Esophagus (tissue), 2 donors: ENCODE results near the gene SPTBN4. TPM values are rescaled to one million over a fixed set of nuclear protein-coding genes. Genes with fewer than 3 reads are reported as not detected.

Source experiments
- H3K27ac ChIP-seq, 2 donors: one replicate each; pipeline ENCODE4 v1.5.1; 2013; ENCODE audit warnings: low read depth in 2 of 2, mild to moderate bottlenecking in 2 of 2, inconsistent platforms in 1 of 2, low read length in 1 of 2, moderate library complexity in 1 of 2
- H3K27me3 ChIP-seq, 2 donors: one replicate each; pipeline ENCODE4 v1.6.1; 2013; ENCODE audit warnings: low read length in 2 of 2, control low read depth in 1 of 2, mild to moderate bottlenecking in 1 of 2; ENCODE audit not compliant: insufficient read depth in 2 of 2, control insufficient read depth in 1 of 2
- H3K36me3 ChIP-seq, 2 donors: one replicate each; pipeline ENCODE4 v1.6.1; 2013; ENCODE audit warnings: low read length in 1 of 2; ENCODE audit not compliant: control insufficient read depth in 2 of 2, insufficient read depth in 2 of 2
- H3K4me1 ChIP-seq, 2 donors: one replicate each; pipeline ENCODE4 v1.6.1; 2013; ENCODE audit warnings: low read length in 1 of 2; ENCODE audit not compliant: control insufficient read depth in 2 of 2, insufficient read depth in 2 of 2
- H3K4me3 ChIP-seq, 2 donors: one replicate each; pipeline ENCODE4 v1.5.1; 2013; ENCODE audit warnings: low read length in 2 of 2, mild to moderate bottlenecking in 2 of 2, low read depth in 1 of 2, moderate library complexity in 1 of 2
- H3K9me3 ChIP-seq, 2 donors: one replicate each; pipeline ENCODE4 v1.6.1; 2013; ENCODE audit warnings: mild to moderate bottlenecking in 2 of 2, low read depth in 1 of 2, low read length in 1 of 2, moderate library complexity in 1 of 2; ENCODE audit not compliant: control insufficient read depth in 2 of 2, insufficient read depth in 1 of 2
- WGBS, 2 donors: extraction: QIAGEN DNeasy Blood & Tissue Kit; methylation state at CpG; one replicate each; pipeline ENCODE4 v1.1.7; 2013; 5-methylcytosine and 5-hydroxymethylcytosine counted together
- polyA plus RNA-seq, 2 donors: library from polyadenylated mRNA; stranded (reverse); fragments of 200-250 nt; gene quantifications; one replicate each; pipeline ENCODE4 v1.2.3, GENCODE V29; 2013
- donor health status: healthy with polysubstance abuse.
- donor health status: Bipolar disorder and iron deficiency.

The SPTBN4 gene
- polyA plus RNA-seq, 2 donors: 0.68 to 1.2 TPM

DNA sequence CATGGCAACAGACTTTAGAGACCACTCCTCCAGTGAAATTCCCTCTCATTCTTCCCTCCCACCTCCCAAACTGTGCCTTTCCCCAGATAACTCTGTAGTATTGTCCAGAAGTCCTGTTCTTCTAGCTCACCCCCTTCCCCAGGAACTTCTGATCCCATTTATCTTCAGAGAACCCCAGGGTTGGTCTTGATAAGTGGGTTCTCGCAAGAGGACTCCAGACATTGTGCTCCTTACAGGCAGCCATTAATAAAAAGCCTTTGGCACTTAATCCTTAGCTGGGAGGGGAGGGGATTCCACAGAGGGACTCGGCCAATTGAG lies 136.2 kb downstream of the SPTBN4 start:
- no peaks in the 10 kb centered on the region for H3K27me3 ChIP-seq

GRCh38 chr19:40603389-40604170 lies 136.8 kb downstream of the SPTBN4 start:
- H3K27ac ChIP-seq: peak overlapping the region; percentile 96 to 99
- peaks cover 0 to 2% of the 10 kb centered on the region in 2 donors for H3K9me3 ChIP-seq
- H3K4me3 ChIP-seq: peak overlapping the region; percentile 30 to 40
- peaks cover 7 to 36% of the 10 kb centered on the region in 2 donors for H3K4me1 ChIP-seq
- WGBS, 2 donors: 1 to 3% methylated on average over 37 to 43 of the region's 43 CpGs
- H3K27me3 ChIP-seq: no peaks in the 10 kb centered on the region
- H3K36me3 ChIP-seq: no peaks in the 10 kb centered on the region

More for the DNA sequence above, 136.2 kb downstream of the SPTBN4 start:
- peak overlapping the region in 1 of 2 donors; percentile 40 for H3K4me3 ChIP-seq
- peaks cover 4 to 31% of the 10 kb centered on the region in 2 donors for H3K4me1 ChIP-seq
- peaks cover 0 to 2% of the 10 kb centered on the region in 2 donors for H3K9me3 ChIP-seq
- peak overlapping the region; percentile 96 to 99 for H3K27ac ChIP-seq
- no peaks in the 10 kb centered on the region for H3K36me3 ChIP-seq
- 19 to 43% methylated on average over 2 of the region's 2 CpGs for WGBS, 2 donors

GRCh38 chr19:40604171-40604646 lies 137.4 kb downstream of the SPTBN4 start:
- H3K4me1 ChIP-seq: peaks cover 7 to 36% of the 10 kb centered on the region in 2 donors
- H3K27me3 ChIP-seq: no peaks in the 10 kb centered on the region

DNA sequence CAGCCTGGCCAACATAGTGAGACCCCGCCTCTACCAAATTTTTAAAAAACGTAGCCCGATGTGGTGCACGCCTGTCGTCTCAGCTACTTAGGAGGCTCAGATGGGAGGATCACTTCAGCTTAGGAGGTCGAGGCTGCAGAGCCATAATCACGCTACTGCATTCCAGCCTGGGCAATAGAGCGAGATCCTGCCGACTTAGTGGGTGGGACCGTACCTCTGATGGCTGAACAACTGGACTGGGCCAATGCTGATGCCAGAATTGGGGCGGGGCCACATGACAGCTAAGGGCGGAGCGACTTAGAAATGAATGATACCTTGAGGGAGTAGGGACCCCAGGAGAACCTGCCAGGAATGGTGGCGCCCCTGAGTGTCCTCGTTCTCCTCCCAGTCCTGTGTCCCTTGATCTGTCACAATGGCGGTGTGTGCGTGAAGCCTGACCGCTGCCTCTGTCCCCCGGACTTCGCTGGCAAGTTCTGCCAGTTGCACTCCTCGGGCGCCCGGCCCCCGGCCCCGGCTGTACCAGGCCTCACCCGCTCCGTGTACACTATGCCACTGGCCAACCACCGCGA lies 137.9 kb downstream of the SPTBN4 start:
- Histone ChIP-seq H3K27me3 (no peaks in the 10 kb centered on the region), H3K4me1 (peaks cover 7 to 34% of the 10 kb centered on the region in 2 donors)

More at GRCh38 chr19:40604171-40604646, 137.4 kb downstream of the SPTBN4 start:
- H3K4me3 ChIP-seq: peak overlapping the region in 1 of 2 donors; percentile 30
- H3K27ac ChIP-seq: peak overlapping the region; percentile 96 to 99
- peaks cover 0 to 2% of the 10 kb centered on the region in 2 donors for H3K9me3 ChIP-seq
- 4 to 6% methylated on average over 18 of the region's 18 CpGs for WGBS, 2 donors
- no peaks in the 10 kb centered on the region for H3K36me3 ChIP-seq

DNA sequence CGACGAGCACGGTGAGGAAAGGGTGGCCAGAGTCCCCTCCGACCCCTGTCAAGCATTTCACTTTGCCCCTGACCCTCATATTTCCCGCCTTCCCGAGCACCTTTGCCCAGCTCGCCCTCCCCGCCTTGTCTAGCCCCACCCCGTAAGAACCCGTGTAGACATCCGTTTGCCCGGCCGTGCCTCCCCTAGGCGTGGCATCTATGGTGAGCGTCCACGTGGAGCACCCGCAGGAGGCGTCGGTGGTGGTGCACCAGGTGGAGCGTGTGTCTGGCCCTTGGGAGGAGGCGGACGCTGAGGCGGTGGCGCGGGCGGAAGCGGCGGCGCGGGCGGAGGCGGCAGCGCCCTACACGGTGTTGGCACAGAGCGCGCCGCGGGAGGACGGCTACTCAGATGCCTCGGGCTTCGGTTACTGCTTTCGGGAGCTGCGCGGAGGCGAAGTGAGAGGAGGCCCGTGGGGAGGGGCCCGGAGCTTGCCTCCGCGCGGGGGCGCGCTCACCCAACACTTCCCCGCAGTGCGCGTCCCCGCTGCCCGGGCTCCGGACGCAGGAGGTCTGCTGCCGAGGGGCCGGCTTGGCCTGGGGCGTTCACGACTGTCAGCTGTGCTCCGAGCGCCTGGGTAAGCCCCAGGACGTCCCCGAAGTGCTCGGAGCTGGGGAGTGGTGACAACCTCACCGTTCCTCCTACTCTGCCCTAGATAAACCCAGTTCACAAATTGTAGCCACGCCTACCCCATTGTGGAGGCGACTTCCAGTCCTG lies 138.6 kb downstream of the SPTBN4 start:
- Histone ChIP-seq H3K9me3 (peaks cover 0 to 2% of the 10 kb centered on the region in 2 donors), H3K36me3 (no peaks in the 10 kb centered on the region), H3K27ac (peak overlapping the region; percentile 96 to 99), H3K4me1 (peaks cover 7 to 34% of the 10 kb centered on the region in 2 donors), H3K4me3 (peak overlapping the region; percentile 36 to 45), H3K27me3 (no peaks in the 10 kb centered on the region)
- 2 to 3% methylated on average over 65 to 71 of the region's 71 CpGs for WGBS, 2 donors

More for the DNA sequence above, 137.9 kb downstream of the SPTBN4 start:
- 23 to 26% methylated on average over 29 of the region's 29 CpGs for WGBS, 2 donors
- Histone ChIP-seq H3K9me3 (peaks cover 0 to 2% of the 10 kb centered on the region in 2 donors), H3K4me3 (peak overlapping the region; percentile 36 to 45), H3K36me3 (no peaks in the 10 kb centered on the region), H3K27ac (peak overlapping the region; percentile 96 to 99)

DNA sequence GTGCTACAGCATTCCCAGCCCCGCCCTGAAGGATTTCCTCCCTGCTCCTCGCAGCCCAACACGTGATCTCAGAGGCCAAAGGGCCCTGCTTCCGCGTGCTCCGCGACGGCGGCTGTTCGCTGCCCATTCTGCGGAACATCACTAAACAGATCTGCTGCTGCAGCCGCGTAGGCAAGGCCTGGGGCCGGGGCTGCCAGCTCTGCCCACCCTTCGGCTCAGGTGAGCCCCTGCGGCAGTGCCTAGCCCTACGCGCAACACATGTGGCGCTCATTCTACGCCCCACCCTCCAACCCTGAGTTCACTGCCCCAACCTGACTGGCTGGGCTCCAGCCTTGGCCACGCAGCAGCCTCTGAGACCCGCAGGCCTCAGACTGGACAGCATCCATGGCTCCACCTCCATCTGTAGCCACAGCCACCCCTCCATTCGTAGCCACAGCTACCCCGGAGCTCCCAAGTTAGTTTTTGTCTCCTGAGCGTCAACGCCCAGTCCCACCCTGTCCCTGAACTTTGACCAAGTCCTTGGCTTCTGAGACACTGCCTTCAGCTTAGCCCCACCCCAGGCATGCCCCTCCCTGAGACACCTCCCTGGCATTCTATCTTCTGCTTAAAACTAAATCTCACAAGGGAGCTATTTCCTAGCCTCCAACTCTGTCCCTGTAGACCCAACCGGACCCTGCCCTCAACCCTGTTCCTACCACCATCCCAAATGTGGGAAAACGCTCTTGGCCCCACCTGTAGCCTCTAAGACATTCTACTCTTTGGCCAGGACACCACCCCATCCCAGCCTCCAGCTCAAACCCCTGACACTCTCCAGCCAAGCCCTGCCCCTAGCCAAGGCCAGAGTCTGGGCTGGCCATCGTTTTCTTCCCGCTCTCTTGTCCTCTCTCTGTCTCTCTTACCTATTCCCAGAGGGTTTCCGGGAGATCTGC lies 140.8 kb downstream of the SPTBN4 start:
- peaks cover 3 to 45% of the 10 kb centered on the region in 2 donors for H3K4me1 ChIP-seq
- H3K9me3 ChIP-seq: peaks cover 0 to 2% of the 10 kb centered on the region in 2 donors
- no peaks in the 10 kb centered on the region for H3K27me3 ChIP-seq
- peak overlapping the region; percentile 96 to 99 for H3K27ac ChIP-seq
- 45 to 55% methylated on average over 31 of the region's 31 CpGs for WGBS, 2 donors
- H3K4me3 ChIP-seq: no peak overlapping the region
- H3K36me3 ChIP-seq: no peaks in the 10 kb centered on the region

DNA sequence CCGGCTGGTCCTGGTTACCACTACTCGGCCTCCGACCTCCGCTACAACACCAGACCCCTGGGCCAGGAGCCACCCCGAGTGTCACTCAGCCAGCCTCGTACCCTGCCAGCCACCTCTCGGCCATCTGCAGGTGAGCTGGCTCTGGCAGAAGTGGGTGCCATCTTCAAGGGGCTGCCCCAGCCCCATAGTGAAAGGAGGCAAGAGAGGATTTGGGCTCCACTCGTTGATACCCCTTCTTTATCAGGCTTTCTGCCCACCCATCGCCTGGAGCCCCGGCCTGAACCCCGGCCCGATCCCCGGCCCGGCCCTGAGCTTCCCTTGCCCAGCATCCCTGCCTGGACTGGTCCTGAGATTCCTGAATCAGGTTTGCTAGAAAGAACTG lies 141.4 kb downstream of the SPTBN4 start:
- Histone ChIP-seq H3K4me3 (no peak overlapping the region), H3K36me3 (no peaks in the 10 kb centered on the region), H3K27ac (peak overlapping the region; percentile 96 to 99), H3K9me3 (peaks cover 0 to 2% of the 10 kb centered on the region in 2 donors), H3K4me1 (peaks cover 3 to 42% of the 10 kb centered on the region in 2 donors), H3K27me3 (no peaks in the 10 kb centered on the region)
- 84% methylated on average over 14 of the region's 14 CpGs for WGBS, 2 donors

DNA sequence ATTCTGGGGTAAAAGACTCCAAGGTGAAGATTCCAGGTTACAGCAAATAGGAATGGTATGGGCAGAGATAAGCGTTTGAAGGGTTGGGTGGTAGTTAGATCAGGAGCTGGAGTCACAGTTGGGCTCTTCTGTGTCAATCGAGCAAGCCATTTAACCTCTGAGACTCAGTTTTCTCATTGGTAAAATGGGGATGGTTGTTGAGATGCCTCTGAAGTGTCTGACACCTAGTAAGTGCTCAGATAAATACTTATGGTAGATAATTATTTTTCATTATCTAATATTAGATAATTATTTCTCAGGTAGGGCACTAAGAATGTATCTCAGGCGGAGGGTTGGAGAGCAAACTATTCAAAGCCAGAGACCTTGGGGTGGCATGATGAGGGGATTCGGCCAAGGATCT lies 142.2 kb downstream of the SPTBN4 start:
- Histone ChIP-seq H3K27ac (peak overlapping the region; percentile 95 to 98), H3K27me3 (no peaks in the 10 kb centered on the region), H3K4me3 (peak overlapping the region in 1 of 2 donors; percentile 54), H3K4me1 (peaks cover 3 to 49% of the 10 kb centered on the region in 2 donors), H3K9me3 (peaks cover 0 to 2% of the 10 kb centered on the region in 2 donors), H3K36me3 (no peaks in the 10 kb centered on the region)
- 62 to 77% methylated on average over 4 of the region's 4 CpGs for WGBS, 2 donors
